NCI-H748 (cell line): Measurements from ENCODE around the gene GPR107.

Experiments
- DNase-seq: peaks from one replicate; lab custom pipeline; 2025; ENCODE audit not compliant: unreplicated experiment; lab: John Stamatoyannopoulos, UW

GPR107 gene

GRCh38 chr9:130128733-130129431, 75.2 kb downstream of the GPR107 start:
- DNase-seq = no peak

DNA sequence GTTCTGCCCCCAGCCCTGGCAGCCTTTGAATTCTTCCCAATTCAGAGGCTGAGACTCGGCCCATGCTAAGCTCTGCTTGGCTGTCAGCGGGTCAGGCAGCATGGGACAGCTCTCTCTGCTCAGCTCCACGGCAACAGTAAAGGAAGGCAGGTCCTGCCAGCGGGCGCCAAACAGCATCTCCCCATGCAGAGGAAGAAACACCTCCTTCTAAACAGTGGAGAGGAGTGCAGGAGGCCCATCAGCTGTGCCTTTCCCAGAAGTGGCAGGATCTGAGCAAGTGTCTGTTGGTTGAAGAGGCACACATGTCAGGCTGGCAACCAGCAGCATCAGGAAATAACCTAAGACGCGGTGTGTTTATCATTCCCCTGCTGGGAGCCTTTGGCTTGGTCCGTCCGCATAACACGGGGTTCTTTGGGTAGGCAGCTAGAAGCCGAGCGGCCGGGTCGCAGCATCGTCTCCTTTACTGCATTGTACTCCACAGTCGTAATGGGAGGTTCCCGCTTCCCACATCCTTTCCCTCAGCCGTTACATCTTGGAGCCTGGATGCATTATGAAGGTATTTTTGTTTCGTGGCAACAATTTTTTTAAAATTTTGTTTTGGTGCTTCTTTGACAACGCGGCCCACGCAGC, 75.8 kb downstream of the GPR107 start:
- DNase-seq = no peak

DNA sequence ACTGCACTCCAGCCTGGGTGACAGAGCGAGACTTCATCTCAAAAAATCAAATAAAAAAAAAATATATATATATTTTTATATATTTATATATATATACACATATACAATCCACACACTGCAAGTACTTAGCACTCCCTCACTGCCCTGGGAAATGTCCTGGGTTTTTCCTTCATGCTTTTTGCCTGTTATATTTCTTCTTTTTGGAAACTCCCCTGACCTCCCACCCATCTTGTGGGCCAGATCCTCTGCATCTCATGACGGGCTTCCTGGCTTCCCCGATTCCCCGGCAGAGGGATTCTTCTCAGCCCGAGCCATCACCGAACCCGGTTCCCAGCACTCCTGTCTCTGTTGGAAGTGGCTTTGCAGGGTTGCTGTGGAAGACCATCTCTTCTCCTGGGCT, 79.0 kb downstream of the GPR107 start:
- no peak for DNase-seq

GRCh38 chr9:130137081-130137640, 83.5 kb downstream of the GPR107 start:
- no peak for DNase-seq

- DNase-seq = no peak
These were observed 84.0 kb downstream of the GPR107 start for GRCh38 chr9:130137641-130138081.

GRCh38 chr9:130138171-130138653, 84.5 kb downstream of the GPR107 start:
- DNase-seq = no peak

DNA sequence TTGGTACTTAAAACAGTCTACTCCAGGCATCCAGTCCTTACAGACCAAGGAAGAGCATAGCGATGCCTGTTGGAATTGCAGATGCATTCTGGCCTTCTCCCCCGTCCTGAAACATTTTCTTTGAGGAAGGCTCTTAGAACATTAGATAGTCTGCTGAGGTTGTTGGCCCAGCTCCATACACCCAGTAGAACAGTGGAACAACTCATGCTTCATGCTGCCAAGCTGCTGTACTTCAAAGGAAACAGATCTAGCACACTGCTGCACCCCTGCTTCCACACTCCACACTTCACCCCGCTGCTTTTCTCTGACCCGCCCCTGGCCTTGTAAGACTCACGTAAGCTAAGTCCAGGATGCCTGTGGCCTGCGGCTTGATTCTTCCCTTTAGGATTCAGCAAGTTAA, 85.1 kb downstream of the GPR107 start:
- DNase-seq = no peak

DNA sequence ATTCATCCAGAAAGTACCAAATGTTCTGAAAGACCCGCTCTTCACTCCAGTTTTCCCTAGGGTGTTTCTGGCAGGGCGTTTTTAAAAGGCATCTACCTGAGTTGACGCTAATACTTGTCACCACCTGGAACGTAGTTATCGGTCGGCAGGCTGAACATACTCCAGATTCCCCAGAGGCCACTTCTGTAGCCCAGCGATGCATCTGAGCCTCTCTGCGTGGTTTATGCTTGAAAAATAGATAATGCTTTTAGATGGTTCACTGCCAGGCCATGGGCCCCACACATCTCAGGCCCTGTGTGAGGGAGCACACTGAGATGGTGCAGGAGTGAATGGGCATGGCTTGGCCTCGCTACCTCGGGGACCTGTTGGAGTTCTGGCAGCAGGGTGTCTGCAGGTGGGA, 85.5 kb downstream of the GPR107 start:
- DNase-seq = no peak

- no peak for DNase-seq
These were observed 87.0 kb downstream of the GPR107 start for GRCh38 chr9:130140706-130141105.

- DNase-seq = no peak
These were observed 88.3 kb downstream of the GPR107 start for GRCh38 chr9:130142056-130142455.

DNA sequence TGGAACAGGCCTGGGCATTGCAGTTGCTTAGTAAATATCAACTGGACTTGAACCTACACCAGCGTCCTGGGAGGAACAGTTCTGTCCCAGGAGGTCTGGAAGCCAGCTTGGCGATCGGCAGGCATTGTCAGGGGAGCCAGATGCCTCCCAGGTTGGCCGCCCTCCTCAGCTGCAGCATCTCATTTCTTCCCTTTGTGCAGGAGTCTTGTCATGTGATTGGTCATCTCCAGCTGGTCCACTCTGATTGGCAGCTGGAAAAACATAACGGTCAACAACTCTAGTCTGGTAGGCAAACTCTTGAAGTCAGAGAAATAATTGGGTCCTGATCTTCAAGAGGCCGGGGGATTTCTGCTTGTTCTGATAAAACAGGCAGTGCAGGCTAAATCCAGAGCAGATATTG, 88.9 kb downstream of the GPR107 start:
- DNase-seq = no peak

- no peak for DNase-seq
These were observed 89.7 kb downstream of the GPR107 start for GRCh38 chr9:130143279-130143893.

DNA sequence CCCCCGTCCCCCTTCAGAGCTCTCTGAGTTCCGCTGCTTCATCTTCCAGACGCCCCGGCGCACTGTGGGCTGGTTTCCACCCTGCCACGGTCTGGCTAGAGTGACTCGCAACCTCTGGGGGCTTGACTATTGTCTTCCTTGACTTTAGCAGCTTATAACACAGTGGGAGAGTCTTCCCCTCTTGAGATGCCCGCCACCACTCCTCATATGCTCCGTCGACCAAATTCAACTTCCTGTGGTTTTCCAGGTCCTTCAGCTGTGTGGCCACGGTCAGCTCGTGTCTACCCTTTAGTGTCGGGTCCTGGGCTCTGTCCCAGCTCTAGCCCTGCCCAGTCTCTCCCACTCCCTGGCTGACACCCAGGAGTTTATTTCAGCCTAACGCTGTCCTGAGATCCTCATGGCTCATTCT, 90.3 kb downstream of the GPR107 start:
- DNase-seq = no peak

- peak; percentile 21 for DNase-seq
These were observed 91.0 kb downstream of the GPR107 start for GRCh38 chr9:130144703-130145102.

GRCh38 chr9:130145658-130146057, 92.0 kb downstream of the GPR107 start:
- DNase-seq = no peak

DNA sequence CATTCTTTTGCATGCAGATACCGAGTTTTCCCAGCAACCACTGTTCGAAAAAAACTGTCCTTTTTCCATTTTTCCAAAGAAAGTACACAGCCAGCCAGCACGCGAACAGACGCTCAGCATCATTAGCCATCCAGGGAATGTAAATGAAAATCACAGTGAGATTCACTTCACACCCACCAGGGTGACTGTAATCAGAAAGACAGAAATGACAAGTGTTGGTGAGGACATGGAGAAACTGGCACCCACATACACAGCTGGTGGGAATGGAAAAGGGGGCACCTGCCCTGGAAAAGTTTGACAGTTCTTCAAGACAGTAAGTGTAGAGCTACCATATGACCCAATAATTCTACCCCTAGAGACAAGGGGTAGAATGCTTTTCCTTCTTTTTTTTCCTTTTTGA, 93.5 kb downstream of the GPR107 start:
- no peak for DNase-seq

GRCh38 chr9:130147910-130148309, 94.2 kb downstream of the GPR107 start:
- no peak for DNase-seq

DNA sequence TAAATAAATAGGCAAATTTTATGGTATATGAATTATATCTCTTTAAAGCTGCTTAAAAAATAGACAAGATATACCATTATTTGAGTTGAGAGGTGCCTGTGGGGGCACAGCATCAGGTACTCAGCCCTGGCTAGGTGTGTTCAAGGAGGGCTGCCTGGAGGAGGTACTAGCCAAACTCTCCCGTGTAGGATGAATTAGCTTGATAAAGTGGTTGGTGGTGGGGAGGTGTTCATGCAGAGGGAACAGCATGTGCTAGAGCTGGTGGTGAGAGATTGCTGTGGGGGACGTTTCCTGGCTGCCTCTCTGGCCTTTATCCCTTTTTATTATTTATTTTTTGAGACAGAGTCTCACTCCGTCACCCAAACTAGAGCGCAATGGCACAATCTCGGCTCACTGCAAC, 95.3 kb downstream of the GPR107 start:
- no peak for DNase-seq

DNA sequence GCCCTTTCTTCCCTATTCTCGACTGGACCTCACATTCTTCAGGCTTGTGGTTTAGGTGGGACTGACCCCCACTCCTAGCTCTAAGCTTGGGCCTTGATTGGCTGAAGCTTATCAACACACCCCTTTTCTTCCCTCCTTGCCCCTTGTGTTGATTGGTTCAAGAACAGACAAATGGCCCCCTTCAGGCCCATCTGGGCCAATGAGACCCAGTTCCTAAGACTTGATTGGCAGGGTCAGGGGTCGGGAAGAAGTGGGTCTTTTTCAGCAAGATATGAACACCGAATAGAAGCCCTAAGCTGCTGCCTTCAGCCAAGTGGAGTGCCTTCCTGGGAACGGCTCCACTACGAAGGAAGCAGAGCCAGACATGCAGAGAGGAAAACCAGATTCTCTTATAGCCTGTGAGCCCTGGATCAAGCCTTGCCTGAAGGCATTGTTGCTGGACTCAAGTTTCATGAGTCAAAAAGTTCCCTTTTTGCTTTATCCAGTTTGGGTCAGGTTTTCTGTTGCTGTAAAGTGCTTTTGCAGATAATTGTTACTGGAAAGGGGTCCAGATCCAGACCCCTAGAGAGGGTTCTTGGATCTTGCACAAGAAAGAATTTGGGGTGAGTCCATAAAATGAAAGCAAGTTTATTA, 96.1 kb downstream of the GPR107 start:
- no peak for DNase-seq

- DNase-seq = no peak
These were observed 97.2 kb downstream of the GPR107 start for GRCh38 chr9:130150779-130151382.

GRCh38 chr9:130154816-130155215, 101.1 kb downstream of the GPR107 start:
- DNase-seq = no peak
